ENCODE measurements around the gene RABL6. TPM values are rescaled to one million over a fixed set of nuclear protein-coding genes. Genes with fewer than 3 reads are reported as not detected.

Gene RABL6
- total RNA-seq, 2 experiments from 2014 or later: 83.4 to 85.3 TPM

GRCh38 chr9:136888454-136888853, 80.7 kb downstream of the RABL6 start:
- H3K4me3 Mint-ChIP-seq: no peak overlapping the region
- peaks cover 26% of the 10 kb centered on the region for H3K4me1 Mint-ChIP-seq (ENCODE audit: low read depth)
- H3K36me3 Mint-ChIP-seq: peaks cover 16% of the 10 kb centered on the region
- intact Hi-C loops (cut with micrococcal nuclease): loop anchor here (10.0 kb wide), 2 partner anchors 316 to 354 kb away; partner anchors contain the start of genes NDOR1, TMEM203 and TPRN
- no peaks in the 10 kb centered on the region for H3K27me3 Mint-ChIP-seq
- no peaks in the 10 kb centered on the region for H3K9me3 Mint-ChIP-seq
- ChIA-PET CTCF (interaction anchor here (1.9 to 2.1 kb wide), 2 partner anchors 13 to 47 kb away, joined by 7 to 8 read pairs; partner anchors contain the start of gene AJM1), POLR2A (interaction anchor here (0.6 kb wide), 1 partner anchor 24 kb away, joined by 3 read pairs; no protein-coding TSS in a partner anchor)
- DNase-seq: no peak
- H3K27ac Mint-ChIP-seq: no peak overlapping the region

DNA sequence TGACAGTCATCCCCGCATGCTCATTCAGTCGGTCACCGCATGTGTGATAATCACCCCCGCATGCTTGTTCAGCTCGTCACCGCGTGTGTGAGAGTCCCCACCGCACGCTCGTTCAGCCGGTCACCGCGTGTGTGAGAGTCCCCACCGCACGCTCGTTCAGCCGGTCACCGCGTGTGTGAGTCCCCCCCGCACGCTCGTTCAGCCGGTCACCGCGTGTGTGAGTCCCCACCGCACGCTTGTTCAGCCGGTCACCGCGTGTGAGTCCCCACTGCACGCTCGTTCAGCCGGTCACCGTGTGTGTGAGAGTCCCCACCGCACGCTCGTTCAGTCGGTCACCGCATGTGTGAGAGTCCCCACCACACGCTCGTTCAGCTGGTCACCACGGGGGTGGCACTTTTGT, 82.1 kb downstream of the RABL6 start:
- no peak for DNase-seq
- H3K4me3 Mint-ChIP-seq: no peak overlapping the region
- H3K27ac Mint-ChIP-seq: no peak overlapping the region
- H3K36me3 Mint-ChIP-seq: peaks cover 19% of the 10 kb centered on the region
- H3K9me3 Mint-ChIP-seq: no peaks in the 10 kb centered on the region
- POLR2A ChIA-PET: interaction anchor here (1.2 kb wide), 1 partner anchor 351 kb away, joined by 3 read pairs; no protein-coding TSS in a partner anchor
- H3K27me3 Mint-ChIP-seq: no peaks in the 10 kb centered on the region
- CTCF ChIA-PET: no interaction called here
- intact Hi-C loops (cut with micrococcal nuclease): loop anchor here (10.0 kb wide), 2 partner anchors 315 to 355 kb away; partner anchors contain the start of genes NDOR1, TMEM203 and TPRN
- H3K4me1 Mint-ChIP-seq (ENCODE audit: low read depth): peaks cover 29% of the 10 kb centered on the region

GRCh38 chr9:136890661-136891060, 82.9 kb downstream of the RABL6 start:
- Mint-ChIP-seq H3K4me3 (no peak overlapping the region), H3K36me3 (peaks cover 16% of the 10 kb centered on the region), H3K27me3 (no peaks in the 10 kb centered on the region), H3K4me1 (ENCODE audit: low read depth) (peaks cover 29% of the 10 kb centered on the region), H3K27ac (no peak overlapping the region), H3K9me3 (no peaks in the 10 kb centered on the region)
- intact Hi-C loops (cut with micrococcal nuclease): no loop called here
- ChIA-PET POLR2A (interaction anchor here (1.2 kb wide), 1 partner anchor 350 kb away, joined by 3 read pairs; no protein-coding TSS in a partner anchor), CTCF (no interaction called here)
- no peak for DNase-seq

Small RNAs within 50 kb of the gene (microRNA-seq; reads per million reads assigned to microRNA genes)
- gene MIR4292 (ENCODE audit: borderline microRNAs expressed, borderline number of aligned reads, borderline replicate concordance) (not detected), gene MIR4479 (ENCODE audit: borderline microRNAs expressed, borderline number of aligned reads, borderline replicate concordance) (6.7 reads per million, percentile 25 among the genes with 10 or more reads in this experiment)

Other genes starting within 250 kb of the RABL6 start
- under 1 TPM; 0.90 to 0.93 TPM for gene EGFL7, start 145.0 kb upstream of the RABL6 start, total RNA-seq
- gene AGPAT2, start 120.5 kb upstream of the RABL6 start, total RNA-seq: 10 to 100 TPM; 16.3 to 16.8 TPM
- not detected for gene DIPK1B, start 95.4 kb upstream of the RABL6 start, total RNA-seq
- gene LCN10, start 65.0 kb upstream of the RABL6 start, total RNA-seq: 1 to 10 TPM; 1.2 to 1.5 TPM
- not detected for gene LCN6, start 59.4 kb upstream of the RABL6 start, total RNA-seq
- gene LCN8, start 49.7 kb upstream of the RABL6 start, total RNA-seq: not detected
- gene LCN15, start 43.4 kb upstream of the RABL6 start, total RNA-seq: not detected
- gene TMEM141, start 16.6 kb upstream of the RABL6 start, total RNA-seq: 10 to 100 TPM; 42.3 to 45.2 TPM
- gene CCDC183, start 11.6 kb upstream of the RABL6 start, total RNA-seq: under 1 TPM; 0.21 to 0.36 TPM
- gene AJM1, start 34.5 kb downstream of the RABL6 start, total RNA-seq: 1 to 10 TPM; 3.8 to 4.2 TPM
- gene PHPT1, start 41.5 kb downstream of the RABL6 start, total RNA-seq: 10 to 100 TPM; 92.2 to 95.5 TPM
- gene MAMDC4, start 44.4 kb downstream of the RABL6 start, total RNA-seq: 10 to 100 TPM; 13.0 to 14.3 TPM
- gene EDF1, start 58.4 kb downstream of the RABL6 start, total RNA-seq: 100 to 1,000 TPM; 302 to 311 TPM
- 10 to 100 TPM; 40.0 to 41.4 TPM for gene TRAF2, start 78.6 kb downstream of the RABL6 start, total RNA-seq
- gene FBXW5, start 136.8 kb downstream of the RABL6 start, total RNA-seq: 10 to 100 TPM; 66.8 to 69.4 TPM
- gene C8G, start 137.3 kb downstream of the RABL6 start, total RNA-seq: under 1 TPM; 0.90 to 0.94 TPM
- 1 to 10 TPM; 1.6 to 2.1 TPM for gene LCN12, start 144.3 kb downstream of the RABL6 start, total RNA-seq
- not detected for gene PTGDS, start 169.6 kb downstream of the RABL6 start, total RNA-seq
- not detected for gene LCNL1, start 175.0 kb downstream of the RABL6 start, total RNA-seq
- 10 to 100 TPM; 71.0 to 71.2 TPM for gene PAXX, start 184.5 kb downstream of the RABL6 start, total RNA-seq
- under 1 TPM; 0.43 to 0.61 TPM for gene CLIC3, start 188.6 kb downstream of the RABL6 start, total RNA-seq
- gene ABCA2, start 220.3 kb downstream of the RABL6 start, total RNA-seq: 10 to 100 TPM; 22.1 to 22.9 TPM
- gene FUT7, start 224.1 kb downstream of the RABL6 start, total RNA-seq: 1 to 10 TPM in 1 of 2 experiments, under 1 TPM in 1; 0.85 to 1.3 TPM
- 10 to 100 TPM; 36.0 to 42.6 TPM for gene NPDC1, start 238.2 kb downstream of the RABL6 start, total RNA-seq
- gene ENTPD2, start 246.1 kb downstream of the RABL6 start, total RNA-seq: not detected

All from activated CD4-positive, alpha-beta memory T cell treated with anti-CD3 and anti-CD28 coated beads for 36 hours (primary cell).